ENCODE results near the gene RAB40A. TPM values are rescaled to one million over a fixed set of nuclear protein-coding genes. Genes with fewer than 3 reads are reported as not detected.

RAB40A gene
- total and polyA plus RNA-seq, 10 donors, result 0.12 to 1.6 (median 0.68) TPM; not detected in 1

- no peak for TF ChIP-seq POLR2A (IDR thresholded peaks at IDR 0.05)
- TF ChIP-seq POLR2AphosphoS5 (IDR thresholded peaks at IDR 0.05), result no peak
- no peak for TF ChIP-seq CTCF (IDR thresholded peaks at IDR 0.05 in 8 of 11, conservative IDR thresholded peaks at IDR 0.05 in 3 of 11)
These were observed 51.4 kb downstream of the RAB40A start for GRCh38 chrX:103467887-103468286.

GRCh38 chrX:103467156-103467555 lies 52.1 kb downstream of the RAB40A start:
- Histone ChIP-seq H3K4me3 (no peak overlapping the region), H3K4me1 (peaks cover 0 to 3% (median 0%) of the 10 kb centered on the region in 6 donors), H3K27me3 (replicated peaks in 1 of 7) (no peaks in the 10 kb centered on the region), H3K9me3 (no peaks in the 10 kb centered on the region), H3K27ac (no peak overlapping the region), H3K36me3 (no peaks in the 10 kb centered on the region)
- TF ChIP-seq POLR2A (IDR thresholded peaks at IDR 0.05) (no peak), CTCF (IDR thresholded peaks at IDR 0.05 in 8 of 11, conservative IDR thresholded peaks at IDR 0.05 in 3 of 11) (no peak), POLR2AphosphoS5 (IDR thresholded peaks at IDR 0.05) (no peak)
- intact Hi-C loops (cut with DNase I; ENCODE audit: low total_unique reads), result loop anchor here (5.0 to 10.0 kb wide), 2 partner anchors 122 to 255 kb away; no protein-coding TSS in a partner anchor
- WGBS, 5 donors, result 52 to 85% (median 75%) methylated on average over 2 of the region's 2 CpGs
- no peak for DNase-seq

More at GRCh38 chrX:103467887-103468286, 51.4 kb downstream of the RAB40A start:
- no peaks in the 10 kb centered on the region for H3K27me3 ChIP-seq (replicated peaks in 1 of 7)
- intact Hi-C loops (cut with DNase I; ENCODE audit: low total_unique reads), result loop anchor here (5.0 to 10.0 kb wide), 2 partner anchors 123 to 256 kb away; no protein-coding TSS in a partner anchor
- no peaks in the 10 kb centered on the region for H3K9me3 ChIP-seq
- no peak for DNase-seq
- peaks cover 0 to 3% (median 0%) of the 10 kb centered on the region in 6 donors for H3K4me1 ChIP-seq
- 70 to 98% (median 87%) methylated on average over 2 of the region's 2 CpGs for WGBS, 5 donors
- H3K27ac ChIP-seq, result no peak overlapping the region
- H3K36me3 ChIP-seq, result no peaks in the 10 kb centered on the region
- H3K4me3 ChIP-seq, result no peak overlapping the region

- Histone ChIP-seq H3K27me3 (replicated peaks in 1 of 7) (no peaks in the 10 kb centered on the region), H3K36me3 (no peaks in the 10 kb centered on the region), H3K27ac (peak overlapping the region in 1 of 8 donors; percentile 30), H3K9me3 (no peaks in the 10 kb centered on the region), H3K4me1 (peaks cover 0 to 3% (median 0%) of the 10 kb centered on the region in 6 donors), H3K4me3 (peak overlapping the region in 7 of 8 donors; percentile 8 to 65 (median 32))
- intact Hi-C loops (cut with DNase I; ENCODE audit: low total_unique reads), result loop anchor here (5.0 to 10.0 kb wide), 2 partner anchors 120 to 252 kb away; no protein-coding TSS in a partner anchor
- no peak for DNase-seq
- no peak for TF ChIP-seq POLR2AphosphoS5 (IDR thresholded peaks at IDR 0.05)
- peak; percentile 55 to 79 (median 69) for TF ChIP-seq CTCF (IDR thresholded peaks at IDR 0.05 in 8 of 11, conservative IDR thresholded peaks at IDR 0.05 in 3 of 11)
- WGBS, 5 donors, result 0 to 14% (median 3%) methylated on average over 3 of the region's 3 CpGs
These were observed 54.5 kb downstream of the RAB40A start for GRCh38 chrX:103464774-103465117.

- DNase-seq, result no peak
- Histone ChIP-seq H3K4me1 (peaks cover 0 to 3% (median 0%) of the 10 kb centered on the region in 6 donors), H3K36me3 (no peaks in the 10 kb centered on the region), H3K4me3 (peak overlapping the region in 7 of 8 donors; percentile 8 to 65 (median 32)), H3K27me3 (replicated peaks in 1 of 7) (no peaks in the 10 kb centered on the region), H3K27ac (peak overlapping the region in 1 of 8 donors; percentile 30), H3K9me3 (no peaks in the 10 kb centered on the region)
- 10 to 31% (median 16%) methylated on average over 8 of the region's 8 CpGs for WGBS, 5 donors
- intact Hi-C loops (cut with DNase I; ENCODE audit: low total_unique reads), result loop anchor here (10.0 kb wide), 1 partner anchor 119 kb away; no protein-coding TSS in a partner anchor
- no peak for TF ChIP-seq POLR2AphosphoS5 (IDR thresholded peaks at IDR 0.05)
- peak in 9 of 11 experiments; percentile 19 to 44 (median 27) for TF ChIP-seq CTCF (IDR thresholded peaks at IDR 0.05 in 8 of 11, conservative IDR thresholded peaks at IDR 0.05 in 3 of 11)
These were observed 55.1 kb downstream of the RAB40A start for GRCh38 chrX:103464072-103464773.
